ENCODE measurements around the gene GSDME. TPM values are rescaled to one million over a fixed set of nuclear protein-coding genes. Genes with fewer than 3 reads are reported as not detected.

GSDME gene
- polyA plus RNA-seq, 2 of the 4 experiments (the other 2 are of a cell fraction) = 51.0 to 55.9 TPM

DNA sequence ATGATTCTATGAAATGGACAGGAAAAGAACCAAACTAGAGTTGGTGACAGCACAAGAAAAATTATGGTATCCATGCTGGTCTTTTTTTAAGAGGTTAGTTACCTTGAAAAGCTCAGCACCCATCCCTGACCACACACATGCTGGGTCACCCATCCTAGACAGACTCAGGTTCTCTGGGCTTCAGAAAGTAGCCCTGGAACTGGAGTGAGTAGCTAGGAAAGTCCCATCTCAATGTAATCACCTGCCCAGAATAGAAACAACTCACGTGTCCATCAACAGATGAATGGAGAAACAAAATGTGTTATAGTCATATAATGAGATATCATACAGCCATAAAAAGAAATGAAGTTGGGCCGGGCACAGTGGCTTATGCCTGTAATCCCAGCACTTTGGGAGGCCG, 37.0 kb downstream of the GSDME start:
- DNase-seq (ENCODE audit: low read depth in 1 of 2, low spot score in 1 of 2) (no peak), FAIRE-seq (no peak), ATAC-seq (no peak)
- no peak overlapping the region for H3K4me3 ChIP-seq
- 94% methylated on average over 3 of the region's 3 CpGs for WGBS (ENCODE audit: missing lambda C conversion rate)
- ChIA-PET CTCF (interaction anchor here (0.8 to 3.3 kb wide), 3 partner anchors 12 to 373 kb away, joined by 3 to 12 read pairs (median 3); no protein-coding TSS in a partner anchor), POLR2A (no interaction called here)
- peaks cover 26% of the 10 kb centered on the region for H3K4me1 ChIP-seq
- TF ChIP-seq ZNF302 (CRISPR knock-in tag; IDR thresholded peaks at IDR 0.05) (no peak), POLR2AphosphoS2 (conservative IDR thresholded peaks at IDR 0.05; ENCODE audit: low read length) (no peak), TP53 (CRISPR knock-in tag; IDR thresholded peaks at IDR 0.05) (no peak)
- TF ChIP-seq, protein P1, sequence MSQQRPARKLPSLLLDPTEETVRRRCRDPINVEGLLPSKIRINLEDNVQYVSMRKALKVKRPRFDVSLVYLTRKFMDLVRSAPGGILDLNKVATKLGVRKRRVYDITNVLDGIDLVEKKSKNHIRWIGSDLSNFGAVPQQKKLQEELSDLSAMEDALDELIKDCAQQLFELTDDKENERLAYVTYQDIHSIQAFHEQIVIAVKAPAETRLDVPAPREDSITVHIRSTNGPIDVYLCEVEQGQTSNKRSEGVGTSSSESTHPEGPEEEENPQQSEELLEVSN (IDR thresholded peaks at IDR 0.05; ENCODE audit: borderline replicate concordance, low read depth) = no peak
- no peaks in the 10 kb centered on the region for H3K9me3 ChIP-seq
- no peak overlapping the region for H3K4me2 ChIP-seq
- H3K27ac ChIP-seq = no peak overlapping the region

DNA sequence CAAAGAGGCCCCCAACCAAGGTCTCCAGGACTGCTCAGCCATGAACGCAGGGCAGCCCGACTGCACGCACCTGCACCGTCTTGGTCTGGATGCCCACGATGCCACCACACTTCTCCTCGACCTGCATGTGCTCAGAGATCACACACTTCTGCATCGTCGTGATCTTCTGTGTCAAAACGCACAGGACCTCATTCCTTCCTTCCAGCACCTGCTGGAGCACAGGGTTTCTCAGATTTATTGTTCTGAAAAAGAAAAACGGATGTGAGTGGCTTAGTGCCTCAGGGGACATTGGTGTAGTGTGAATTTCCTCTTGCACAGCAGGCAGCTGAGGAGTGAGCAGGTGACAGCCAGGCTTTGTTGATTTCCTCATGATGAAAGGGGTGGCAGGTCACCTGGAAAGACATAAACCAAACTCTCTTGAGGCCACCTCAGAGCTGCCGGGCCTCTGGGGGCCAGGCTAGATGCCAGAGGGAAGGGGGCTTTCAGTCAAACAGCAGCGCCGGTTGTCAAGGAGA, 38.2 kb downstream of the GSDME start:
- CTCF ChIA-PET = interaction anchor here (0.7 kb wide), 2 partner anchors 17 to 429 kb away, joined by 3 read pairs; no protein-coding TSS in a partner anchor
- WGBS (ENCODE audit: missing lambda C conversion rate) = 90% methylated on average over 13 of the region's 13 CpGs

More for the DNA sequence above, 38.2 kb downstream of the GSDME start:
- no peaks in the 10 kb centered on the region for H3K9me3 ChIP-seq
- H3K27ac ChIP-seq = no peak overlapping the region
- TF ChIP-seq, protein P2, sequence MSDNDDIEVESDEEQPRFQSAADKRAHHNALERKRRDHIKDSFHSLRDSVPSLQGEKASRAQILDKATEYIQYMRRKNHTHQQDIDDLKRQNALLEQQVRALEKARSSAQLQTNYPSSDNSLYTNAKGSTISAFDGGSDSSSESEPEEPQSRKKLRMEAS (IDR thresholded peaks at IDR 0.05) = no peak
- TF ChIP-seq, protein P3, sequence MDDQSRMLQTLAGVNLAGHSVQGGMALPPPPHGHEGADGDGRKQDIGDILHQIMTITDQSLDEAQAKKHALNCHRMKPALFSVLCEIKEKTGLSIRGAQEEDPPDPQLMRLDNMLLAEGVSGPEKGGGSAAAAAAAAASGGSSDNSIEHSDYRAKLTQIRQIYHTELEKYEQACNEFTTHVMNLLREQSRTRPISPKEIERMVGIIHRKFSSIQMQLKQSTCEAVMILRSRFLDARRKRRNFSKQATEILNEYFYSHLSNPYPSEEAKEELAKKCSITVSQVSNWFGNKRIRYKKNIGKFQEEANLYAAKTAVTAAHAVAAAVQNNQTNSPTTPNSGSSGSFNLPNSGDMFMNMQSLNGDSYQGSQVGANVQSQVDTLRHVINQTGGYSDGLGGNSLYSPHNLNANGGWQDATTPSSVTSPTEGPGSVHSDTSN (IDR thresholded peaks at IDR 0.05) = no peak
- no peak for TF ChIP-seq CEBPB (IDR thresholded peaks at IDR 0.05)
- TF ChIP-seq, protein P4, sequence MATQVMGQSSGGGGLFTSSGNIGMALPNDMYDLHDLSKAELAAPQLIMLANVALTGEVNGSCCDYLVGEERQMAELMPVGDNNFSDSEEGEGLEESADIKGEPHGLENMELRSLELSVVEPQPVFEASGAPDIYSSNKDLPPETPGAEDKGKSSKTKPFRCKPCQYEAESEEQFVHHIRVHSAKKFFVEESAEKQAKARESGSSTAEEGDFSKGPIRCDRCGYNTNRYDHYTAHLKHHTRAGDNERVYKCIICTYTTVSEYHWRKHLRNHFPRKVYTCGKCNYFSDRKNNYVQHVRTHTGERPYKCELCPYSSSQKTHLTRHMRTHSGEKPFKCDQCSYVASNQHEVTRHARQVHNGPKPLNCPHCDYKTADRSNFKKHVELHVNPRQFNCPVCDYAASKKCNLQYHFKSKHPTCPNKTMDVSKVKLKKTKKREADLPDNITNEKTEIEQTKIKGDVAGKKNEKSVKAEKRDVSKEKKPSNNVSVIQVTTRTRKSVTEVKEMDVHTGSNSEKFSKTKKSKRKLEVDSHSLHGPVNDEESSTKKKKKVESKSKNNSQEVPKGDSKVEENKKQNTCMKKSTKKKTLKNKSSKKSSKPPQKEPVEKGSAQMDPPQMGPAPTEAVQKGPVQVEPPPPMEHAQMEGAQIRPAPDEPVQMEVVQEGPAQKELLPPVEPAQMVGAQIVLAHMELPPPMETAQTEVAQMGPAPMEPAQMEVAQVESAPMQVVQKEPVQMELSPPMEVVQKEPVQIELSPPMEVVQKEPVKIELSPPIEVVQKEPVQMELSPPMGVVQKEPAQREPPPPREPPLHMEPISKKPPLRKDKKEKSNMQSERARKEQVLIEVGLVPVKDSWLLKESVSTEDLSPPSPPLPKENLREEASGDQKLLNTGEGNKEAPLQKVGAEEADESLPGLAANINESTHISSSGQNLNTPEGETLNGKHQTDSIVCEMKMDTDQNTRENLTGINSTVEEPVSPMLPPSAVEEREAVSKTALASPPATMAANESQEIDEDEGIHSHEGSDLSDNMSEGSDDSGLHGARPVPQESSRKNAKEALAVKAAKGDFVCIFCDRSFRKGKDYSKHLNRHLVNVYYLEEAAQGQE (IDR thresholded peaks at IDR 0.05) = no peak
- TF ChIP-seq NR3C1 (IDR thresholded peaks at IDR 0.05) = no peak
- no peak for TF ChIP-seq KDM1A (IDR thresholded peaks at IDR 0.05; ENCODE audit: low read depth)
- TF ChIP-seq SMC3 (IDR thresholded peaks at IDR 0.05) = no peak
- no peak for TF ChIP-seq POLR2AphosphoS2 (conservative IDR thresholded peaks at IDR 0.05; ENCODE audit: low read length)
- no peak for TF ChIP-seq NPAS2 (CRISPR knock-in tag; IDR thresholded peaks at IDR 0.05; ENCODE audit: borderline replicate concordance)
- TF ChIP-seq, protein P1 (IDR thresholded peaks at IDR 0.05; ENCODE audit: borderline replicate concordance, low read depth) = no peak
- no peak for TF ChIP-seq BHLHE40 (IDR thresholded peaks at IDR 0.05; ENCODE audit: low read depth, low read length)
- TF ChIP-seq KDM5A (IDR thresholded peaks at IDR 0.05) = no peak
- TF ChIP-seq HOXB5 (CRISPR knock-in tag; IDR thresholded peaks at IDR 0.05) = no peak
- TF ChIP-seq, protein P5, sequence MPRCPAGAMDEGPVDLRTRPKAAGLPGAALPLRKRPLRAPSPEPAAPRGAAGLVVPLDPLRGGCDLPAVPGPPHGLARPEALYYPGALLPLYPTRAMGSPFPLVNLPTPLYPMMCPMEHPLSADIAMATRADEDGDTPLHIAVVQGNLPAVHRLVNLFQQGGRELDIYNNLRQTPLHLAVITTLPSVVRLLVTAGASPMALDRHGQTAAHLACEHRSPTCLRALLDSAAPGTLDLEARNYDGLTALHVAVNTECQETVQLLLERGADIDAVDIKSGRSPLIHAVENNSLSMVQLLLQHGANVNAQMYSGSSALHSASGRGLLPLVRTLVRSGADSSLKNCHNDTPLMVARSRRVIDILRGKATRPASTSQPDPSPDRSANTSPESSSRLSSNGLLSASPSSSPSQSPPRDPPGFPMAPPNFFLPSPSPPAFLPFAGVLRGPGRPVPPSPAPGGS (IDR thresholded peaks at IDR 0.05) = no peak
- no peak for TF ChIP-seq TP53 (CRISPR knock-in tag; IDR thresholded peaks at IDR 0.05)
- TF ChIP-seq GATA3 (IDR thresholded peaks at IDR 0.05; ENCODE audit: borderline replicate concordance) = no peak
- TF ChIP-seq, protein P6, sequence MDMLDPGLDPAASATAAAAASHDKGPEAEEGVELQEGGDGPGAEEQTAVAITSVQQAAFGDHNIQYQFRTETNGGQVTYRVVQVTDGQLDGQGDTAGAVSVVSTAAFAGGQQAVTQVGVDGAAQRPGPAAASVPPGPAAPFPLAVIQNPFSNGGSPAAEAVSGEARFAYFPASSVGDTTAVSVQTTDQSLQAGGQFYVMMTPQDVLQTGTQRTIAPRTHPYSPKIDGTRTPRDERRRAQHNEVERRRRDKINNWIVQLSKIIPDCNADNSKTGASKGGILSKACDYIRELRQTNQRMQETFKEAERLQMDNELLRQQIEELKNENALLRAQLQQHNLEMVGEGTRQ (IDR thresholded peaks at IDR 0.05) = no peak
- TF ChIP-seq, protein P7, sequence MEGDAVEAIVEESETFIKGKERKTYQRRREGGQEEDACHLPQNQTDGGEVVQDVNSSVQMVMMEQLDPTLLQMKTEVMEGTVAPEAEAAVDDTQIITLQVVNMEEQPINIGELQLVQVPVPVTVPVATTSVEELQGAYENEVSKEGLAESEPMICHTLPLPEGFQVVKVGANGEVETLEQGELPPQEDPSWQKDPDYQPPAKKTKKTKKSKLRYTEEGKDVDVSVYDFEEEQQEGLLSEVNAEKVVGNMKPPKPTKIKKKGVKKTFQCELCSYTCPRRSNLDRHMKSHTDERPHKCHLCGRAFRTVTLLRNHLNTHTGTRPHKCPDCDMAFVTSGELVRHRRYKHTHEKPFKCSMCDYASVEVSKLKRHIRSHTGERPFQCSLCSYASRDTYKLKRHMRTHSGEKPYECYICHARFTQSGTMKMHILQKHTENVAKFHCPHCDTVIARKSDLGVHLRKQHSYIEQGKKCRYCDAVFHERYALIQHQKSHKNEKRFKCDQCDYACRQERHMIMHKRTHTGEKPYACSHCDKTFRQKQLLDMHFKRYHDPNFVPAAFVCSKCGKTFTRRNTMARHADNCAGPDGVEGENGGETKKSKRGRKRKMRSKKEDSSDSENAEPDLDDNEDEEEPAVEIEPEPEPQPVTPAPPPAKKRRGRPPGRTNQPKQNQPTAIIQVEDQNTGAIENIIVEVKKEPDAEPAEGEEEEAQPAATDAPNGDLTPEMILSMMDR (IDR thresholded peaks at IDR 0.05) = no peak
- no peak for TF ChIP-seq RARB (CRISPR knock-in tag; IDR thresholded peaks at IDR 0.05)
- POLR2A ChIA-PET = no interaction called here
- H3K4me3 ChIP-seq = no peak overlapping the region
- no peak overlapping the region for H3K4me2 ChIP-seq
- DNase-seq (ENCODE audit: low read depth in 1 of 2, low spot score in 1 of 2) (no peak), FAIRE-seq (no peak), ATAC-seq (no peak)
- H3K4me1 ChIP-seq = peaks cover 26% of the 10 kb centered on the region
